ENCODE results near the gene LY86. TPM values are rescaled to one million over a fixed set of nuclear protein-coding genes. Genes with fewer than 3 reads are reported as not detected.

LY86 gene
- total and polyA plus RNA-seq, 10 of the 15 experiments (the other 5 are each of a cell fraction or from before 2014, with no cell fraction given), result 68.2 to 457 (median 128) TPM

- TF ChIP-seq TCF7 (IDR thresholded peaks at IDR 0.05; ENCODE audit: borderline replicate concordance), result no peak
- peak; percentile 59 for TF ChIP-seq SKIL (IDR thresholded peaks at IDR 0.05; ENCODE audit: low read depth, poor library complexity, severe bottlenecking)
- no peak for TF ChIP-seq BCL3 (IDR thresholded peaks at IDR 0.05; ENCODE audit: borderline replicate concordance, insufficient read depth, low read depth, low read length, poor library complexity, severe bottlenecking)
- TF ChIP-seq SMARCA5 (IDR thresholded peaks at IDR 0.05), result no peak
- TF ChIP-seq RB1 (IDR thresholded peaks at IDR 0.05; ENCODE audit: borderline replicate concordance), result peak; percentile 24; the same call in 1 of the 2 replicates
- peak; percentile 12; the same call in 1 of the 2 replicates for TF ChIP-seq ATF3 (IDR thresholded peaks at IDR 0.05; ENCODE audit: borderline replicate concordance, extremely low read depth, low read depth, low read length)
- peak; percentile 91 to 97 (median 95); a peak in 5 of 6 replicates for TF ChIP-seq CTCF (IDR thresholded peaks at IDR 0.05 in 2 of 3, conservative IDR thresholded peaks at IDR 0.05 in 1 of 3; ENCODE audit: control insufficient read depth in 2 of 3, extremely low read depth in 1 of 3, insufficient read depth in 1 of 3, low read depth in 3 of 3, low read length in 3 of 3)
- no peak for TF ChIP-seq NFXL1 (IDR thresholded peaks at IDR 0.05; ENCODE audit: borderline replicate concordance)
- no peak for TF ChIP-seq SMAD1 (IDR thresholded peaks at IDR 0.05; ENCODE audit: low read depth, partially characterized antibody)
- no peak for TF ChIP-seq RBBP5 (conservative IDR thresholded peaks at IDR 0.05)
- no peak for TF ChIP-seq ZNF384 (IDR thresholded peaks at IDR 0.05; ENCODE audit: borderline replicate concordance, low read depth, low read length)
- TF ChIP-seq YY1 (IDR thresholded peaks at IDR 0.05; ENCODE audit: low read depth, low read length), result peak; percentile 74; the same call in 1 of the 2 replicates
- TF ChIP-seq POLR2AphosphoS5 (IDR thresholded peaks at IDR 0.05; ENCODE audit: low read length), result no peak
- no peak for TF ChIP-seq PAX5 (IDR thresholded peaks at IDR 0.05; ENCODE audit: borderline replicate concordance, low read depth, low read length)
- no peak for TF ChIP-seq ZBTB40 (IDR thresholded peaks at IDR 0.05; ENCODE audit: borderline replicate concordance)
- no peak for TF ChIP-seq ZZZ3 (IDR thresholded peaks at IDR 0.05; ENCODE audit: control insufficient read depth, insufficient read length, low read depth)
- no peak for TF ChIP-seq MLLT1 (IDR thresholded peaks at IDR 0.05)
- 0 out of 2 replicates have a peak, but pooled peaks have one; percentile 47 for TF ChIP-seq NBN (IDR thresholded peaks at IDR 0.05)
These were observed 88.5 kb downstream of the LY86 start (continued) for GRCh38 chr6:6676910-6677441.

Measured in GM12878 (cell line).